Measurements from ENCODE around the gene TACO1.
A peak's percentile ranks its signal among the peaks of the same experiment; 100 is the strongest.

Gene TACO1

DNA sequence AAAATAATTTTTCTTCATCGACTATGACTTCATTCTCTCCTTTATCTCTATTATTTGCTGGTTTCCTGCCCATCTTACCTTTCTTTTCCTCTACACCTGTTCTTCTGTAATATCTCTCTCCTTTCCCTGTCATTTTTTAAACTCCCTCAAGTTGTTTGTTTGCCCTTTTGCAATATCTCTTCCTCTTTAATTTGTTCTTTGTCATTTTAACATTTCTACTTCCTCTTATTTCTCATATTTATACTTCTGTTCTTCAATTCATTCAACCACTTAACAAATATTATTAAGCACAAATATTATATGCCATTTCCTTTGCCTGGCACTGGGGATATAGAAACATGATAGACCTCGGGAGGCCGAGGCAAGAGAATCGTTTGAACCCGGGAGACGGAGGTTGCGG is 44.2 kb downstream of the TACO1 start:
- no peaks in the 10 kb centered on the region for H3F3A ChIP-seq (ENCODE audit: control insufficient read depth, insufficient read depth)
- no peaks in the 10 kb centered on the region for H3K9me2 ChIP-seq (replicated peaks; ENCODE audit: control insufficient read depth, low read length)
- H3K36me3 ChIP-seq (ENCODE audit: control insufficient read depth, low read length): peaks cover 16% of the 10 kb centered on the region
- H3K27me3 ChIP-seq (ENCODE audit: control insufficient read depth, low read length): no peaks in the 10 kb centered on the region
- no peak overlapping the region for H3K27ac ChIP-seq (ENCODE audit: low read depth, low read length)
- H3K9me3 ChIP-seq (ENCODE audit: control insufficient read depth, insufficient read depth, low read length): no peaks in the 10 kb centered on the region
- no peaks in the 10 kb centered on the region; the same call in 1 of the 2 replicates for H4K20me1 ChIP-seq (ENCODE audit: control insufficient read depth, insufficient read depth, low read depth, low read length)
- H3K4me2 ChIP-seq (ENCODE audit: low read length): no peak overlapping the region
- TF ChIP-seq EZH2phosphoT487 (IDR thresholded peaks at IDR 0.05; ENCODE audit: borderline replicate concordance, low read length): no peak
- no peak overlapping the region for H3K4me3 ChIP-seq (ENCODE audit: low read length)
- no peaks in the 10 kb centered on the region for H3K79me2 ChIP-seq (ENCODE audit: control insufficient read depth, low read length)
- H3K4me1 ChIP-seq (ENCODE audit: control insufficient read depth, low read length): peaks cover 26% of the 10 kb centered on the region

DNA sequence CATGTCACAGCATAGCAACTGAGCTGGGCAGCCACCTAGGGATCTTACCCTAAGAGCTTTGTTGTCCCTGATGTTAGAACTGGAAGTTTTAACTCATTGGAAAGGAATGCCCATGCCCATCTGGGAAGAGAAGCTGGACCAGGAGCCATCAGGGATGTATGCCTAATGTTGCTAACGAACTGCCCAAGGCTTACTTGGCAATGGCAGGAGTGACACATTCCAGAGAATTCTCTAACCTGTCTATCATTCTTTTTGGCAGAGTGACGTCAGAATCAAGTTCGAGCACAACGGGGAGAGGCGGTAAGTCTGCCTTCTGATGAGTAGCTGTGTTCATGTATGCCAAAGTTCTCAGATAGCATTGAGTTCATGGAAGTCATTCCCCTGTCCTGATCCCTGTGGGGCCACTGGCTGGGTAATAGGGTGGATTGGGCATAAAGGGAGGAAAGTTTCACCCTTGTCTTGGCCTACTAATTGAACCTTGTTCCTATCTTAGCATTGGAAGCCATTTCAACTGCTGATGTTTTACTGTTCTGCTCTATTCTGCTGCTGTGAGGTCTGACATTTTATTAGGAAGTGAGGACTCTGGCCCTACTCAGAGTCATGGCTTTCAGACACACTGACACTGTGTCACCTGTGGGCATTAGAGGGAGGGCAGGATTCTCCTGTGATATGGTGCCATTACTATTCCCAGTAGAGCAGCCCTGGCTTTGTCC is 45.2 kb downstream of the TACO1 start:
- H3K36me3 ChIP-seq (ENCODE audit: control insufficient read depth, low read length): peaks cover 17% of the 10 kb centered on the region
- no peaks in the 10 kb centered on the region for H3K79me2 ChIP-seq (ENCODE audit: control insufficient read depth, low read length)
- peak overlapping the region; percentile 3; the same call in 1 of the 2 replicates for H3K4me2 ChIP-seq (ENCODE audit: low read length)
- H4K20me1 ChIP-seq (ENCODE audit: control insufficient read depth, insufficient read depth, low read depth, low read length): no peaks in the 10 kb centered on the region; the same call in 1 of the 2 replicates
- no peaks in the 10 kb centered on the region for H3K9me2 ChIP-seq (replicated peaks; ENCODE audit: control insufficient read depth, low read length)
- H3K27ac ChIP-seq (ENCODE audit: low read depth, low read length): peak overlapping the region; percentile 20
- no peak overlapping the region for H3K4me3 ChIP-seq (ENCODE audit: low read length)
- H3F3A ChIP-seq (ENCODE audit: control insufficient read depth, insufficient read depth): no peaks in the 10 kb centered on the region
- TF ChIP-seq, protein P1, sequence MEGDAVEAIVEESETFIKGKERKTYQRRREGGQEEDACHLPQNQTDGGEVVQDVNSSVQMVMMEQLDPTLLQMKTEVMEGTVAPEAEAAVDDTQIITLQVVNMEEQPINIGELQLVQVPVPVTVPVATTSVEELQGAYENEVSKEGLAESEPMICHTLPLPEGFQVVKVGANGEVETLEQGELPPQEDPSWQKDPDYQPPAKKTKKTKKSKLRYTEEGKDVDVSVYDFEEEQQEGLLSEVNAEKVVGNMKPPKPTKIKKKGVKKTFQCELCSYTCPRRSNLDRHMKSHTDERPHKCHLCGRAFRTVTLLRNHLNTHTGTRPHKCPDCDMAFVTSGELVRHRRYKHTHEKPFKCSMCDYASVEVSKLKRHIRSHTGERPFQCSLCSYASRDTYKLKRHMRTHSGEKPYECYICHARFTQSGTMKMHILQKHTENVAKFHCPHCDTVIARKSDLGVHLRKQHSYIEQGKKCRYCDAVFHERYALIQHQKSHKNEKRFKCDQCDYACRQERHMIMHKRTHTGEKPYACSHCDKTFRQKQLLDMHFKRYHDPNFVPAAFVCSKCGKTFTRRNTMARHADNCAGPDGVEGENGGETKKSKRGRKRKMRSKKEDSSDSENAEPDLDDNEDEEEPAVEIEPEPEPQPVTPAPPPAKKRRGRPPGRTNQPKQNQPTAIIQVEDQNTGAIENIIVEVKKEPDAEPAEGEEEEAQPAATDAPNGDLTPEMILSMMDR (IDR thresholded peaks at IDR 0.05; ENCODE audit: low read depth, low read length, poor library complexity, severe bottlenecking): no peak
- TF ChIP-seq EZH2phosphoT487 (IDR thresholded peaks at IDR 0.05; ENCODE audit: borderline replicate concordance, low read length): no peak
- peaks cover 26% of the 10 kb centered on the region for H3K4me1 ChIP-seq (ENCODE audit: control insufficient read depth, low read length)
- no peaks in the 10 kb centered on the region for H3K27me3 ChIP-seq (ENCODE audit: control insufficient read depth, low read length)
- no peaks in the 10 kb centered on the region for H3K9me3 ChIP-seq (ENCODE audit: control insufficient read depth, insufficient read depth, low read length)

DNA sequence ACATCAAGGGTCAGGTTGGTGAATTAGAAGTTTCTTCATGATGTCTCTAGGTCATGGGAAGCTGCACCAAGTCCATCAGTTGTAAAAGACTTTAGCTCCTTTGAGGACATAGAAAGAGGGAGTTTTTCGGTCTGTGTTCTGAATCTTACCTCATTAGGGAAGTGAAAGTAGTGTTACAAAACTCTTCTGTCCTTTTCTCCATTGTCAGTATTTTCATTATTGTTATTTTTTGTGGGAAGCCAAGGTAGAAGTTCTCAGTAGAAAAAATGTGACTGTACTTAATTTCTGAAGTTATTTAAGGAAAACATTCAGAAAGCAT is 45.8 kb downstream of the TACO1 start:
- Histone ChIP-seq H3K4me1 (ENCODE audit: control insufficient read depth, low read length) (peaks cover 26% of the 10 kb centered on the region), H3K4me2 (ENCODE audit: low read length) (peak overlapping the region; percentile 3; the same call in 1 of the 2 replicates), H3K27ac (ENCODE audit: low read depth, low read length) (peak overlapping the region; percentile 20), H4K20me1 (ENCODE audit: control insufficient read depth, insufficient read depth, low read depth, low read length) (no peaks in the 10 kb centered on the region; the same call in 1 of the 2 replicates), H3K9me3 (ENCODE audit: control insufficient read depth, insufficient read depth, low read length) (no peaks in the 10 kb centered on the region), H3K36me3 (ENCODE audit: control insufficient read depth, low read length) (peaks cover 17% of the 10 kb centered on the region), H3F3A (ENCODE audit: control insufficient read depth, insufficient read depth) (no peaks in the 10 kb centered on the region), H3K27me3 (ENCODE audit: control insufficient read depth, low read length) (no peaks in the 10 kb centered on the region), H3K4me3 (ENCODE audit: low read length) (no peak overlapping the region), H3K9me2 (replicated peaks; ENCODE audit: control insufficient read depth, low read length) (no peaks in the 10 kb centered on the region), H3K79me2 (ENCODE audit: control insufficient read depth, low read length) (no peaks in the 10 kb centered on the region)
- TF ChIP-seq, protein P1 (IDR thresholded peaks at IDR 0.05; ENCODE audit: low read depth, low read length, poor library complexity, severe bottlenecking): no peak
- no peak for TF ChIP-seq EZH2phosphoT487 (IDR thresholded peaks at IDR 0.05; ENCODE audit: borderline replicate concordance, low read length)

DNA sequence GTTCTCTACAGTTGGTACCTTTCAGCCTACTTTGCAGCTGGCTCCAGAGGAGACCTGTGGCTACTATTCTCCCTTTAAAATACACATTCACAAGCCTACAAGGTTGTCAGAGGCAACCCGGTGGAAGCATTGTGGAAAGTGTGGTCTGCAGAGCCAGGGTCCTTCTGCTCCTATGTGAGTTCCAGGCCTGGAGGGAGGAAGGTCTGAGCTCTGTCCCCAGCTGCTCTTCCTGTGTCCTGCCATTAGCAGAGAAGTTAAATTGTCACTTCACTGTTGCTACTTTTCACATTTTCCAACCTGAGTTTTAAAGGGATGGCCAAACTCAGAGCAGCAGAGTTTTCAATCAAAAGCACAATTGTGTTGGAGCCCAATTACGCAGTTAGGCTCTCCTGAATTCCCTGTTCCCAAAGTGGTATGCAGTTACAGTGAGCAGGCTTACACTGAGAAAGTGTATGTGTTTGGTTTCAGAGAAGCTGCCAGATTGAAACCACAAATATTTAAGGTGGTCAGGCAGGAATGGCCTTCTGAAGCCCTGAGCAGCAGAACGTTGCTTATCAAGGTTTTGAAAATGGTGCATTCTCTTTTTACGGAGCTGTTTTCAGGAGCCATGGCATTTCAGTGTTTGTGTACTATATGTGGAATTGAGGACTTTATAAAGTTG is 46.5 kb downstream of the TACO1 start:
- TF ChIP-seq, protein P1 (IDR thresholded peaks at IDR 0.05; ENCODE audit: low read depth, low read length, poor library complexity, severe bottlenecking): no peak
- TF ChIP-seq EZH2phosphoT487 (IDR thresholded peaks at IDR 0.05; ENCODE audit: borderline replicate concordance, low read length): no peak
- H3F3A ChIP-seq (ENCODE audit: control insufficient read depth, insufficient read depth): no peaks in the 10 kb centered on the region
- no peak overlapping the region for H3K27ac ChIP-seq (ENCODE audit: low read depth, low read length)
- no peaks in the 10 kb centered on the region for H3K27me3 ChIP-seq (ENCODE audit: control insufficient read depth, low read length)
- peaks cover 18% of the 10 kb centered on the region for H3K36me3 ChIP-seq (ENCODE audit: control insufficient read depth, low read length)
- peaks cover 26% of the 10 kb centered on the region for H3K4me1 ChIP-seq (ENCODE audit: control insufficient read depth, low read length)
- H3K79me2 ChIP-seq (ENCODE audit: control insufficient read depth, low read length): no peaks in the 10 kb centered on the region
- no peak overlapping the region for H3K4me3 ChIP-seq (ENCODE audit: low read length)
- no peaks in the 10 kb centered on the region for H3K9me2 ChIP-seq (replicated peaks; ENCODE audit: control insufficient read depth, low read length)
- no peak overlapping the region for H3K4me2 ChIP-seq (ENCODE audit: low read length)
- no peaks in the 10 kb centered on the region for H3K9me3 ChIP-seq (ENCODE audit: control insufficient read depth, insufficient read depth, low read length)
- no peaks in the 10 kb centered on the region; the same call in 1 of the 2 replicates for H4K20me1 ChIP-seq (ENCODE audit: control insufficient read depth, insufficient read depth, low read depth, low read length)
